HG02571 (cell line): ENCODE results near the gene PHPT1.

Experiments used
- ATAC-seq: cut with Tn5 transposase; IDR thresholded peaks from one replicate; pipeline ENCODE4 v1.9.1; 2021; ENCODE audit warnings: mild to moderate bottlenecking, moderate library complexity; ENCODE audit not compliant: unreplicated experiment

Gene PHPT1

GRCh38 chr9:136847088-136847825 lies 2.0 kb upstream of the PHPT1 start:
- ATAC-seq, result no peak

GRCh38 chr9:136847826-136848392 lies 1.3 kb upstream of the PHPT1 start:
- no peak for ATAC-seq

- peak; percentile 3 for ATAC-seq
Measured at GRCh38 chr9:136848393-136849037, 694 bp upstream of the PHPT1 start.

GRCh38 chr9:136849960-136850865 lies 1.0 kb downstream of the PHPT1 start:
- no peak for ATAC-seq

GRCh38 chr9:136850866-136851775 lies 1.9 kb downstream of the PHPT1 start:
- ATAC-seq, result no peak

- no peak for ATAC-seq
Measured at GRCh38 chr9:136851941-136852663, 2.9 kb downstream of the PHPT1 start, which contains the start of gene MAMDC4. TSS of gene MAMDC4 (plus strand) at chr9:136852346. CDS start at chr9:136852417, 71 bp downstream.

- no peak for ATAC-seq
Measured at GRCh38 chr9:136852664-136853595, 3.7 kb downstream of the PHPT1 start.

GRCh38 chr9:136853596-136854112 lies 4.4 kb downstream of the PHPT1 start:
- ATAC-seq, result no peak

GRCh38 chr9:136854113-136854841 lies 5.1 kb downstream of the PHPT1 start:
- no peak for ATAC-seq

- no peak for ATAC-seq
Measured at GRCh38 chr9:136854842-136855460, 5.7 kb downstream of the PHPT1 start.

GRCh38 chr9:136855461-136856078 lies 6.4 kb downstream of the PHPT1 start:
- no peak for ATAC-seq

- ATAC-seq, result no peak
Measured at GRCh38 chr9:136856079-136856476, 6.9 kb downstream of the PHPT1 start.

GRCh38 chr9:136856541-136857141 lies 7.4 kb downstream of the PHPT1 start:
- no peak for ATAC-seq

GRCh38 chr9:136857166-136857565 lies 8.0 kb downstream of the PHPT1 start:
- no peak for ATAC-seq

GRCh38 chr9:136857581-136858412 lies 8.6 kb downstream of the PHPT1 start:
- ATAC-seq, result no peak
